ENCODE results near the gene RALGPS2. TPM values are rescaled to one million over a fixed set of nuclear protein-coding genes. Genes with fewer than 3 reads are reported as not detected.

Gene RALGPS2
- polyA plus RNA-seq, 1 experiment, result 27.7 TPM

DNA sequence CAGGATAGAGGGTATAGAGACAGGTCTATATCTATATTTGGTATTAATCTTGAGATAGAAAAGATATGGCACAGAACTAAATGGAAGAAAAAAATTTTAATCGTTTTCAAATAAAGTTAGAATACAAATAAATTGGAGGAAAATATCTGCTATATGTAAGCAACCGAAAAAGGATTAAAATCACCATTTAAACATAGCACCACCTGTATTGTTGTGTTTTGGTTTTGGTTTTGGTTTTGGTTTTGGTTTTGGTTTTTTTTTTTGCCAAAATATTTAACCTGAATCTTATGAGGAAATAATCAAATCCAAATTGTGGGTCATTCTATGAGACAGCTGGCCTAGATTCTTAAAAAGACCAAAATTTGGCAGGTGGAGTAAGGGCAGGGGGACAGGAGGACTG lies 174.4 kb downstream of the RALGPS2 start:
- ChIA-PET CTCF (no interaction called here), POLR2A (no interaction called here)
- H3K36me3 ChIP-seq (ENCODE audit: control insufficient read depth, insufficient read depth, low read length), result no peaks in the 10 kb centered on the region
- H3K4me3 ChIP-seq (ENCODE audit: low read depth, low read length), result no peak overlapping the region
- no peak for TF ChIP-seq CTCF (IDR thresholded peaks at IDR 0.05; ENCODE audit: insufficient read depth, low read depth, low read length)
- DNase-seq (ENCODE audit: low read depth), result no peak
- H3K27me3 ChIP-seq (ENCODE audit: control insufficient read depth, insufficient read depth, low read length), result no peaks in the 10 kb centered on the region

- no peak for DNase-seq (ENCODE audit: low read depth)
- ChIA-PET POLR2A (no interaction called here), CTCF (interaction anchor here (0.8 to 1.2 kb wide), 2 partner anchors 9 to 14 kb away, joined by 3 to 4 read pairs; no protein-coding TSS in a partner anchor)
- Histone ChIP-seq H3K36me3 (ENCODE audit: control insufficient read depth, insufficient read depth, low read length) (no peaks in the 10 kb centered on the region), H3K27me3 (ENCODE audit: control insufficient read depth, insufficient read depth, low read length) (no peaks in the 10 kb centered on the region), H3K4me3 (ENCODE audit: low read depth, low read length) (no peak overlapping the region)
- no peak for TF ChIP-seq CTCF (IDR thresholded peaks at IDR 0.05; ENCODE audit: insufficient read depth, low read depth, low read length)
These were observed 176.6 kb downstream of the RALGPS2 start for GRCh38 chr1:178901482-178902125.

GRCh38 chr1:178908358-178908757 lies 183.3 kb downstream of the RALGPS2 start:
- Histone ChIP-seq H3K36me3 (ENCODE audit: control insufficient read depth, insufficient read depth, low read length) (no peaks in the 10 kb centered on the region; the same call in 1 of the 2 replicates), H3K27me3 (ENCODE audit: control insufficient read depth, insufficient read depth, low read length) (no peaks in the 10 kb centered on the region), H3K4me3 (ENCODE audit: low read depth, low read length) (no peak overlapping the region)
- TF ChIP-seq CTCF (IDR thresholded peaks at IDR 0.05; ENCODE audit: insufficient read depth, low read depth, low read length), result no peak
- POLR2A ChIA-PET, result no interaction called here
- CTCF ChIA-PET, result no interaction called here
- DNase-seq (ENCODE audit: low read depth), result peak; percentile 48

DNA sequence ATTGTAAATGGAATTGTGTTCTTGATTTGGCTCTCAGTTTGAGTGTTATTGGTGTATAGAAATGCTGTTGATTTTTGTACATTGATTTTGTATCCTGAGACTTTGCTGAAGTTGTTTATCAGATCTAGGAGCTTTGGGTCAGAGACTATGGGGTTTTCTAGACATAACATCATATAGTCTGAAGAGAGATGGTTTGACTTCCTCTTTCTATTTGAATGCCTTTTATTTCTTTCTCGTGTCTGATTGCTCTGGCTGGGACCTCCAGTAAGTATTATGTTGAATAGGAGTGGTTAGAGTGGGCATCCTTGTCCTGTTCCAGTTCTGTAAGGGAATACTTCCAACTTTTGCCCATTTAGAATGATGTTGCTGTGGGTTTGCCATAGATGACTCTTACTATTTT lies 185.0 kb downstream of the RALGPS2 start:
- ChIA-PET CTCF (interaction anchor here (2.1 kb wide), 1 partner anchor 25 kb away, joined by 5 read pairs; no protein-coding TSS in a partner anchor), POLR2A (no interaction called here)
- H3K36me3 ChIP-seq (ENCODE audit: control insufficient read depth, insufficient read depth, low read length), result no peaks in the 10 kb centered on the region; the same call in 1 of the 2 replicates
- no peak for TF ChIP-seq CTCF (IDR thresholded peaks at IDR 0.05; ENCODE audit: insufficient read depth, low read depth, low read length)
- H3K27me3 ChIP-seq (ENCODE audit: control insufficient read depth, insufficient read depth, low read length), result no peaks in the 10 kb centered on the region
- DNase-seq (ENCODE audit: low read depth), result no peak
- no peak overlapping the region for H3K4me3 ChIP-seq (ENCODE audit: low read depth, low read length)

DNA sequence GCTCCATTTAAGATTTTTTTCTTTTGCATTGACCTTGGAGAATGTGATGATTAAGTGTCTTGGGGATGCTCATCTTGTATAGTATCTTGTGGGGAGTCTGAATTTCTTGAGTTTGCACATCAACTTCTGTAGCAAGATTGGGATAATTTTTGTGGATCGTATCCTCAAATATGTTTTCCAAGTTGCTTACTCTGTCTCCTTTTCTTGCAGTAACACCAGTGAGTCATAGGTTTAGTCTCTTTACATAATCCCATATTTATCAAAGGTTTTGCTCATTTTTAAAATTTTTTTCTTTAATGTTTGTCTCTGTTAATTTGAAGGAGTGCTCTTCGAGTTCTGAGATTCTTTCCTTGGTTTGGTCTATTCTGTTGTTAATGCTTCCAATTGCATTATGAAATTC lies 187.6 kb downstream of the RALGPS2 start:
- POLR2A ChIA-PET, result interaction anchor here (0.6 kb wide), 1 partner anchor 65 kb away, joined by 3 read pairs; no protein-coding TSS in a partner anchor
- no peaks in the 10 kb centered on the region for H3K27me3 ChIP-seq (ENCODE audit: control insufficient read depth, insufficient read depth, low read length)
- no peak overlapping the region for H3K4me3 ChIP-seq (ENCODE audit: low read depth, low read length)
- TF ChIP-seq CTCF (IDR thresholded peaks at IDR 0.05; ENCODE audit: insufficient read depth, low read depth, low read length), result no peak
- H3K36me3 ChIP-seq (ENCODE audit: control insufficient read depth, insufficient read depth, low read length), result peaks cover 1% of the 10 kb centered on the region; the same call in 1 of the 2 replicates
- no peak for DNase-seq (ENCODE audit: low read depth)
- CTCF ChIA-PET, result interaction anchor here (2.0 kb wide), 1 partner anchor 370 kb away, joined by 4 read pairs; no protein-coding TSS in a partner anchor
